Stomach (tissue), 19 donors: ENCODE measurements around the gene C22orf15. TPM values are rescaled to one million over a fixed set of nuclear protein-coding genes. Genes with fewer than 3 reads are reported as not detected.

ENCODE experiments used
- DNase-seq, 2 donors: peaks; one replicate each; pipeline versions ENCODE4 v3.0.0 to v3.0.0-alpha.2; 2013 to 2019
- H3K27ac ChIP-seq, 5 donors: fragments of 200-600 bp in 4 of 5; sonication (generic) in 4 of 5; one replicate each; pipeline ENCODE4 v1.5.1; 2013 to 2019; ENCODE audit warnings: mild to moderate bottlenecking in 1 of 5, moderate library complexity in 1 of 5
- H3K27me3 ChIP-seq, 3 donors: fragments of 200-600 bp; sonication (generic); one replicate each; pipeline ENCODE4 v1.5.1; 2017 to 2019; ENCODE audit warnings: mixed run types in 1 of 3
- H3K36me3 ChIP-seq, 4 donors: fragments of 200-600 bp; sonication (generic); 1 replicate in 3 of 4; 2 replicates in 1 of 4; pipeline ENCODE4 v1.5.1; 2016 to 2019
- H3K4me1 ChIP-seq, 4 donors: fragments of 200-600 bp; sonication (generic); one replicate each; pipeline ENCODE4 v1.5.1; 2016 to 2019
- H3K4me3 ChIP-seq, 4 donors: fragments of 200-600 bp; sonication (generic) in 3 of 4; one replicate each; pipeline ENCODE4 v1.5.1; 2016 to 2019; ENCODE audit warnings: mild to moderate bottlenecking in 1 of 4
- H3K9me3 ChIP-seq, 4 donors: fragments of 200-600 bp; sonication (generic); one replicate each; pipeline ENCODE4 v1.5.1; 2016 to 2019
- CTCF ChIP-seq, 7 experiments: fragments of 450-650 bp in 4 of 7; fragments of 200-600 bp in 3 of 7; sonication (generic) in 3 of 7; IDR thresholded peaks; one replicate each; pipeline ENCODE4 v1.5.1; 2016 to 2019; ENCODE audit warnings: antibody characterized with exemption in 7 of 7, control low read depth in 2 of 7, mild to moderate bottlenecking in 1 of 7
- EP300 ChIP-seq: sonication (generic); formaldehyde crosslinking; IDR thresholded peaks from one replicate; pipeline ENCODE4 v1.6.1; 2017; ENCODE audit warnings: antibody characterized with exemption
- POLR2A ChIP-seq, 4 donors: fragments of 450-650 bp; IDR thresholded peaks; one replicate each; pipeline ENCODE4 v1.6.1; 2016; ENCODE audit warnings: antibody characterized with exemption in 4 of 4, control low read depth in 2 of 4, mild to moderate bottlenecking in 1 of 4, moderate library complexity in 1 of 4
- POLR2AphosphoS5 ChIP-seq, 3 donors: sonication (generic); formaldehyde crosslinking; IDR thresholded peaks; one replicate each; pipeline ENCODE4 v1.6.1; 2016; ENCODE audit warnings: antibody characterized with exemption in 3 of 3
- WGBS, 5 donors: extraction: QIAGEN DNeasy Blood & Tissue Kit in 3 of 5; methylation state at CpG; one replicate each; pipeline versions ENCODE4 v1.1.5 to v1.1.7; 2013 to 2018; 5-methylcytosine and 5-hydroxymethylcytosine counted together
- intact Hi-C: fragments of 100-400 bp; cut with DNase I; formaldehyde crosslinking; loops from one replicate; pipeline ENCODE4 v1.15.1; 2023; ENCODE audit warnings: low total_unique reads
- long read RNA-seq, 10 donors: transcript quantifications; one replicate each; lab custom pipeline, GENCODE V29; 2026
- polyA plus RNA-seq, 3 donors: library from polyadenylated mRNA; stranded (reverse); fragments of 200-250 nt; gene quantifications; one replicate each; pipeline ENCODE4 v1.2.3, GENCODE V29; 2013
- total RNA-seq, 5 donors: library from RNA; depleted of rRNA; stranded (reverse); fragments of >200 nt; gene quantifications; one replicate each; pipeline versions ENCODE4 v1.1.0 to v1.2.3, GENCODE V29; 2014 to 2016
- donor health status: healthy with polysubstance abuse.
- donor health status: Bipolar disorder and iron deficiency.
- donor health status: healthy.

C22orf15 gene
- total RNA-seq: not detected
- under 1 TPM in 1 of 3 donors, not detected in 2; 0.05 TPM for polyA plus RNA-seq
- long read RNA-seq, donor 1: 0 reads
- long read RNA-seq, donor 2: 0 reads
- long read RNA-seq, donor 3: 0 reads
- long read RNA-seq, donor 4, partial matches to known transcripts: 0 of 16 reads
- long read RNA-seq, donor 4, other reads (novel, unspliced or antisense): 16 of 16 reads
- long read RNA-seq, donor 5: 0 reads
- long read RNA-seq, donor 6: 0 reads
- long read RNA-seq, donor 7: 0 reads
- long read RNA-seq, donor 8: 0 reads
- long read RNA-seq, donor 9: 0 reads
- long read RNA-seq, donor 10: 0 reads

GRCh38 chr22:23762842-23763578, at the start of gene C22orf15:
Gene C22orf15, plus strand, starts transcription at chr22:23762990. Its CDS starts 317 bp downstream, at chr22:23763307.
- intact Hi-C loops: no loop called here
- no peaks in the 10 kb centered on the region for H3K27me3 ChIP-seq
- H3K36me3 ChIP-seq: peaks cover 0 to 31% (median 9%) of the 10 kb centered on the region in 4 donors
- WGBS, 5 donors: 44 to 74% (median 55%) methylated on average over 17 to 23 of the region's 23 CpGs
- H3K9me3 ChIP-seq: no peaks in the 10 kb centered on the region
- peak within 1 kb of the TSS in 1 of 5 donors; percentile 2 for H3K27ac ChIP-seq
- H3K4me1 ChIP-seq: peaks cover 19 to 56% (median 44%) of the 10 kb centered on the region in 4 donors
- DNase-seq: peak in 1 of 2 donors; percentile 54
- TF ChIP-seq CTCF (IDR thresholded peaks at IDR 0.05) (no peak), EP300 (no peak), POLR2A (IDR thresholded peaks at IDR 0.05) (no peak), POLR2AphosphoS5 (IDR thresholded peaks at IDR 0.05) (no peak)
- peak within 1 kb of the TSS; percentile 11 to 35 (median 22) for H3K4me3 ChIP-seq

GRCh38 chr22:23713696-23714595, 48.8 kb upstream of the C22orf15 start:
- Histone ChIP-seq H3K36me3 (peaks cover 27 to 62% (median 62%) of the 10 kb centered on the region in 4 donors), H3K27me3 (no peaks in the 10 kb centered on the region), H3K27ac (no peak overlapping the region), H3K4me3 (no peak overlapping the region), H3K9me3 (no peaks in the 10 kb centered on the region), H3K4me1 (peaks cover 10 to 24% (median 22%) of the 10 kb centered on the region in 4 donors)
- TF ChIP-seq CTCF (IDR thresholded peaks at IDR 0.05): no peak
- TF ChIP-seq POLR2A (IDR thresholded peaks at IDR 0.05): no peak
- TF ChIP-seq EP300: no peak
- no peak for TF ChIP-seq POLR2AphosphoS5 (IDR thresholded peaks at IDR 0.05)
- DNase-seq: no peak
- WGBS, 5 donors: 89 to 94% (median 92%) methylated on average over 28 of the region's 28 CpGs
- intact Hi-C loops: no loop called here

- Histone ChIP-seq H3K4me1 (peaks cover 10 to 24% (median 22%) of the 10 kb centered on the region in 4 donors), H3K9me3 (no peaks in the 10 kb centered on the region), H3K36me3 (peaks cover 18 to 52% (median 52%) of the 10 kb centered on the region in 4 donors), H3K27me3 (no peaks in the 10 kb centered on the region), H3K4me3 (no peak overlapping the region), H3K27ac (no peak overlapping the region)
- intact Hi-C loops: no loop called here
- DNase-seq: no peak
- no peak for TF ChIP-seq POLR2AphosphoS5 (IDR thresholded peaks at IDR 0.05)
- no peak for TF ChIP-seq EP300
- TF ChIP-seq POLR2A (IDR thresholded peaks at IDR 0.05): no peak
- TF ChIP-seq CTCF (IDR thresholded peaks at IDR 0.05): no peak
- WGBS, 5 donors: 80 to 88% (median 86%) methylated on average over 18 to 23 of the region's 23 CpGs
These were observed 47.9 kb upstream of the C22orf15 start for GRCh38 chr22:23714596-23715578.
